Measurements from ENCODE around the gene DEPP1. TPM values are rescaled to one million over a fixed set of nuclear protein-coding genes. Genes with fewer than 3 reads are reported as not detected.

DEPP1 gene
- total and polyA plus RNA-seq, 7 donors = 16.0 to 294 (median 53.7) TPM

DNA sequence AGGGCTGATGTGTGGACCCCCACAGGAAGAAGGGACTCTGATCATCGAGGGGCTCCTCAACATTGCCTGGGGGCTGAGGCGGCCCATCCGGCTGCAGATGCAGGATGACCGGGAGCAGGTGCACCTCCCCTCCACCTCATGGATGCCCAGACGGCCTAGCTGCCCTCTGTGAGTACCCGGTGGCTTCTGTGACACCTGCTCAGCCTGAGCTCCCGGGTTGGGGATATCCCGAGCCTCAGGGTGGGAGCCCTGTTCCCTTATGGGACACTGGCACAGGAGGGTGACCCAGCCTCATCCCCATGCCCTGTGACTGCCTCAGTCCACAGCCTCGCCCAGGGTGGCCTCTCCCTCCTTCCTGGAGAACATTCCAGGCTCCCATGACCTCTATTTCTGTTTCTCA, 3.9 kb upstream of the DEPP1 start:
- H3K27ac ChIP-seq = peak overlapping the region; percentile 88 to 92 (median 90)
- DNase-seq = peak; percentile 67
- peaks cover 8 to 36% (median 11%) of the 10 kb centered on the region in 4 donors for H3K36me3 ChIP-seq
- 89% methylated on average over 9 of the region's 9 CpGs for WGBS, 2 donors
- no peaks in the 10 kb centered on the region for H3K27me3 ChIP-seq
- peaks cover 0 to 77% (median 56%) of the 10 kb centered on the region in 4 donors for H3K4me1 ChIP-seq
- TF ChIP-seq EP300 (IDR thresholded peaks at IDR 0.05) (no peak), POLR2A (IDR thresholded peaks at IDR 0.05) (no peak), POLR2AphosphoS5 (IDR thresholded peaks at IDR 0.05) (no peak)
- TF ChIP-seq, protein P1, sequence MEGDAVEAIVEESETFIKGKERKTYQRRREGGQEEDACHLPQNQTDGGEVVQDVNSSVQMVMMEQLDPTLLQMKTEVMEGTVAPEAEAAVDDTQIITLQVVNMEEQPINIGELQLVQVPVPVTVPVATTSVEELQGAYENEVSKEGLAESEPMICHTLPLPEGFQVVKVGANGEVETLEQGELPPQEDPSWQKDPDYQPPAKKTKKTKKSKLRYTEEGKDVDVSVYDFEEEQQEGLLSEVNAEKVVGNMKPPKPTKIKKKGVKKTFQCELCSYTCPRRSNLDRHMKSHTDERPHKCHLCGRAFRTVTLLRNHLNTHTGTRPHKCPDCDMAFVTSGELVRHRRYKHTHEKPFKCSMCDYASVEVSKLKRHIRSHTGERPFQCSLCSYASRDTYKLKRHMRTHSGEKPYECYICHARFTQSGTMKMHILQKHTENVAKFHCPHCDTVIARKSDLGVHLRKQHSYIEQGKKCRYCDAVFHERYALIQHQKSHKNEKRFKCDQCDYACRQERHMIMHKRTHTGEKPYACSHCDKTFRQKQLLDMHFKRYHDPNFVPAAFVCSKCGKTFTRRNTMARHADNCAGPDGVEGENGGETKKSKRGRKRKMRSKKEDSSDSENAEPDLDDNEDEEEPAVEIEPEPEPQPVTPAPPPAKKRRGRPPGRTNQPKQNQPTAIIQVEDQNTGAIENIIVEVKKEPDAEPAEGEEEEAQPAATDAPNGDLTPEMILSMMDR (IDR thresholded peaks at IDR 0.05) = no peak
- intact Hi-C loops (cut with DNase I) = no loop called here
- H3K9me3 ChIP-seq = no peaks in the 10 kb centered on the region
- H3K4me3 ChIP-seq = no peak overlapping the region

DNA sequence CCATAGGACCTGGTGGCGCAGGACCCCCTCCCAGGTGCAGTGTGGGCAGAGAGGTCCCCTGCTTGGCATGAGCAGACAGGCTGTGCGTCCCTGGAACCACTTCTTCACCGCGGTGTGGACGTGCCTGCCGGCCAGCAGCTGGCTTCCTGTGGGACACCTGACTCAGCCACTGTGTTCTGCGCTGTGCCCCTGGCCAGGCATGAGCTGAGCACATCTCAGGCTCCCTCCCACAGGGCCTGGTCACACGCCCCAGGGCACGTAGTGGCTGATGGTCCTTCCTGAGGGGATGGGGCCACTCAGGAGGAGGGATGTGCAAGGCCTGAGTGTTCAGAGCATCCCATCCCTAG, 3.5 kb upstream of the DEPP1 start:
- Histone ChIP-seq H3K4me1 (peaks cover 0 to 81% (median 60%) of the 10 kb centered on the region in 4 donors), H3K36me3 (peaks cover 8 to 40% (median 13%) of the 10 kb centered on the region in 4 donors), H3K9me3 (no peaks in the 10 kb centered on the region), H3K4me3 (no peak overlapping the region), H3K27ac (peak overlapping the region; percentile 88 to 92 (median 90)), H3K27me3 (no peaks in the 10 kb centered on the region)
- intact Hi-C loops (cut with DNase I) = no loop called here
- peak; percentile 72 for DNase-seq
- TF ChIP-seq POLR2AphosphoS5 (IDR thresholded peaks at IDR 0.05) = peak in 2 of 4 donors; percentile 38 to 60
- TF ChIP-seq, protein P1 (IDR thresholded peaks at IDR 0.05) = no peak
- 82 to 93% methylated on average over 9 of the region's 9 CpGs for WGBS, 2 donors

DNA sequence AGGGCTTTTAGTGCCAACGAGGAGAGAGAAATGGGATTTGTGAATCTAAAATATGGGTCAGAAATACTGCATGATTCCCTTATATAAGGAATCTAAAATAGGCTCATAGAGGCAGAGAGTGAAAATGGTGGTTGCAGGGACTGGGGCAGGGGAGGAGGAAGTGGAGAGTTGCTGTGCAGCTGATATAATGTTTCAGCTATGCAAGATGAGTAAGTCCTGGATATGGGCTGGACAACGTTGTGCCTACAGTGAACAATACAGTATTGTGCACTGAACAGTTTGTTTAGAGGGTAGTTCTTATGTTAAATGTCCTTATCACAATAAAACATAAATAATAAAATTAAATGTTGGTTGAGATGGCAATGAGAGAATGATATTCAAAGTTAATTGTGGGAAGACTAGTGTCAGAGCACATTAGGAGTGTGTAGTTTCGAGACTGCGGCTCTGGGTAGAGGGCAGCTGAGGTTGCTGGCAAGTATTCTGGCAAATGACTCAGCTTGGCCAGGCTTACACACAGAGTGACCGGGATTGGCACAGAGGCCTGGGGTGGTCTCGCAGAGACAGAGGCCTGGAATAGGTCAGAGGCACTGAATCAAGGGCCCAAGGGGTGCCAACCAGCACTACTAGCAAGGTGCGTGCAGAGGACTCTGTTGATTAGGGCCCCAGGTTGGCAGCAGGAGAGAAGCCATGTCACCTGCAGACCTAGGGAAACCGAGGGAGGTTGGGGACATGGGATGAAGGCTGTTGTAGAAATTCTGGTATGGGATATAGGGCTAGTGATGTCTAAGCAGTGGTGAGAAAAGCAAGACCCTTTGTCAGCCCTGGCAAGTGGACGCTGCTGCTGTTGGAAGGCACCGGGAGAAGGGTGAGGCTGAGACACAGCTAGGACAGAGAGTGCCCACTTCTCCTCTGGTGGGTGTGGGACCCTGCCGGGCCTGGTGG, 2.8 kb upstream of the DEPP1 start:
- peak overlapping the region; percentile 88 to 92 (median 90) for H3K27ac ChIP-seq
- no peak for TF ChIP-seq EP300 (IDR thresholded peaks at IDR 0.05)
- peak in 3 of 4 donors; percentile 49 to 59 (median 51) for TF ChIP-seq POLR2AphosphoS5 (IDR thresholded peaks at IDR 0.05)
- H3K4me3 ChIP-seq = no peak overlapping the region
- WGBS, 2 donors = 58 to 72% methylated on average over 11 of the region's 11 CpGs
- peaks cover 8 to 45% (median 16%) of the 10 kb centered on the region in 4 donors for H3K36me3 ChIP-seq
- H3K27me3 ChIP-seq = no peaks in the 10 kb centered on the region
- DNase-seq = peak; percentile 83
- H3K9me3 ChIP-seq = no peaks in the 10 kb centered on the region
- intact Hi-C loops (cut with DNase I) = loop anchor here (2.0 kb wide), 1 partner anchor 19 kb away; the partner anchor contains the start of gene ZNF22
- peaks cover 0 to 87% (median 66%) of the 10 kb centered on the region in 4 donors for H3K4me1 ChIP-seq

DNA sequence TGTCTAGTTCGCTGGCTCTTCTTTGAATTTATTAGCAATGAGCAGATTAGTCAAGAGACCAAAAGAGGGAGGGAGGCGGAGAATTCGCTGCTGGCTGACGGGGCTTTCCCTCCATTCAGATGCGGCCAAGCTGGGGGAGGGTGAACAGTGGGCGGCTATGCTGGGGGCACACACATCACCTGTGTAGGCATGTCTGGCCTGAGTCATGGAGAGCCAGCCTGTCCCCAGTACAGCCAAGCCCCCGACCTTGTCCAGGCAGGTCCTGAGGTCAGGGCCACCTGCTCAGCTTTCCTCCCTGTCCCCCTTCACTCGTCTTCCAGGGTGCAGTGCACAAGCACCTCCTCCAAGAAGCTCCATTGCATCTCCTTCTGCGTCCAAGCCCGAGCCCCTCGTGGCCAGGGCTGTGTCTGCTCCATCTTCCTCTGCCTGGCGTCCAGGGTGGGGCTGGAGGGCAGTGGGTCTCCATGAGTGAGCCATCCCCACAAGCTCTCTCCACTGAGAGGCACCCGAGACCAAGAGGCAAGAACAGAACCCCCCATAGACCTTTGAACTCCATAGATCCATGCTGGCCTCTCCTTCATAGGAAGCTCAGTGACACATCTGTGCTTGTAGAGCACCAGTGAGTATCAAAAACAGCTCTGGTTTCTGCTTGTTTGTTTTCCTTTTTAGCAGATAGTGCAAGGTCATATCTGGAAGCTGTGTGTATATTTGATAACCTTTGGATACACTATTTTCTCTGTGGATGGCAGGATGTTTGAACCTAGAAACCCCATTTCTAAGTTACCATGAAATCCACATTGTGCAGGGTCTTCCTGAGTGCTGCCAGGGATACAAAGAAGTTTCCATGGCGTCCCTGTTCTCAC, 1.9 kb upstream of the DEPP1 start:
- H3K4me3 ChIP-seq = no peak overlapping the region
- TF ChIP-seq EP300 (IDR thresholded peaks at IDR 0.05) (no peak), POLR2A (IDR thresholded peaks at IDR 0.05) (no peak), POLR2AphosphoS5 (IDR thresholded peaks at IDR 0.05) (no peak)
- TF ChIP-seq, protein P1 (IDR thresholded peaks at IDR 0.05) = no peak
- no peaks in the 10 kb centered on the region for H3K27me3 ChIP-seq
- DNase-seq = peak; percentile 66
- no peaks in the 10 kb centered on the region for H3K9me3 ChIP-seq
- H3K27ac ChIP-seq = peak overlapping the region; percentile 88 to 92 (median 90)
- intact Hi-C loops (cut with DNase I) = loop anchor here (2.0 kb wide), 1 partner anchor 20 kb away; the partner anchor contains the start of gene ZNF22
- WGBS, 2 donors = 81 to 82% methylated on average over 14 of the region's 14 CpGs
- peaks cover 8 to 37% (median 16%) of the 10 kb centered on the region in 4 donors for H3K36me3 ChIP-seq
- peaks cover 0 to 91% (median 75%) of the 10 kb centered on the region in 4 donors for H3K4me1 ChIP-seq
